HG03108 (cell line): ENCODE results near the gene SORCS2.

ENCODE experiments used
- ATAC-seq: cut with Tn5 transposase; IDR thresholded peaks from one replicate; pipeline ENCODE4 v1.9.1; 2021; ENCODE audit warnings: moderate library complexity; ENCODE audit not compliant: unreplicated experiment

SORCS2 gene

GRCh38 chr4:7422151-7422897, 230.0 kb downstream of the SORCS2 start:
- no peak for ATAC-seq

DNA sequence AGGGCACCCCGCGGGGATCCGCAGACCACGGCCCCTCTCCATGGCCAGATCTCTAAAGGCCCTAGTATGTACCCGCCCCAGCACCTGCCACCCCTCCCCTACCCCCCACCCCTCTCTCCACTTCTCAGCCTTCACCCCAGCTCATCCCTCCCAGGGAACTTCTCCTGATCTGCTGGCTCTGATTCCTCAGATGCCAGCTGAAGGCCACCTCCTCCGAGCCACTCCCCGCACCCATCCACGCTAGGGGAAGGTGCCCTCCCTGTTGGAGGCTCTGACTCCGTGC, 230.5 kb downstream of the SORCS2 start:
- no peak for ATAC-seq

GRCh38 chr4:7423391-7423790, 231.1 kb downstream of the SORCS2 start:
- ATAC-seq = no peak

DNA sequence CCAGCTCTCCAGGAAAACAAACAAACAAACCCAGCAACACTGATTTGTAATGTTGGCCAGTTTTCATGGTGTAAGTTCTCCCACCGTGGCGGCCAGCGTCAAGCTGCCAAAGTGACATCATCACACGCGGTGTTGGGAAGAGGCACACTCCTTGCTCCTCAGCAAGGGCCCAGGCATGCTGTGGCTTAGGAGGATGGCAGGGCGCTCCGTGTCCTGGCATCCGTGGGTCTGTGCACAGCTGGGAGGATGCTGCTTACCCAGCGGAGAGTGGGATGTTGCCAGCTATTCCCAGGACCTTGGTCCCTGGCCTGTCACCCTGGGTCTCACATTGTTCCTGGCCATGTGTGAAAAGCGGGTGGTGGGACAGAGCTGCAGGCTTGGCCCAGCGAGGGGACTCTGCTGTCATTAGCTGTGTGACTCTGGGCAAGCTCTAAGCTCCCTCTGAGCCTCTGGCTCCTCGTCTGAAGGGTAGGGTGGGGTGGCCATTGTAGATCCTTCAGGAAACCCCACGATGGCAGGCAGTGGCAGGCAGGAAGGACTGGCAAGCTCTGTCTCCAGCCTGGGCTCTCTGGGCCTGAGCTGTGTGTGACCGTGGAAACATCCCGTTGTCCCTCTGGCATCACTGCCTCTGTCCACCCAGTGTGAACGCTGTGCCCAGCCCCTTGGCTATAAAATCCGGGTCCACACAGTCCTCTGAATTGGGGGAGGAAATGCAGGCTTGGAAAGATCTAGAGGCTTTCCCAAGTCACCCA, 231.6 kb downstream of the SORCS2 start:
- ATAC-seq = no peak

DNA sequence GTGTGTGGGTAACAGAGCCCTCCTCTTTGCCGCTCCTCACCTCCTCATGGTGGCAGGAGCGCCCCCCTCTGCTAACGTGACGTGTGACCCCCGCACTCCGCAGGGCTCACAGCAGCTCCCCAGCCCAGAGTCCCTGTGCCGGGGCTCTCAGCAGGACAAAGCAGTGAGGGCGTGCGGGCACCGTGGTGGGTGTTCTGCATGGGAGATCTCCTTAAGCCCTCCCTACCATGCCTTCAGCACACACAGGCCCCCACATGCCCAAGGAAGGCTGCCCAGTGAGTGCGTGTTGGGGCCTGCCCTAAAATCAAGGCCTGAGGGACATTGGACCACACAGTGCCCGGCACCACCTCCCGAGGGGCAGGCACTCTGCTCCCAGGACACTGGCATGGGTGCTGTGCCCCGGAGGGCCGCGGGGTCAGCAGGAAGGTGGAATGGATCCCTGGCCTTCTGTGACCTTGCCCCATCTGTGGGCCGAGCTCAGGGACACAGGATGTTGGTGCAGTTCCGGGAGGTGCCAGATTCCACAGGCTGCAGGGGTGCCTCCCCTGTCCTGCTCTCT, 232.3 kb downstream of the SORCS2 start:
- no peak for ATAC-seq

DNA sequence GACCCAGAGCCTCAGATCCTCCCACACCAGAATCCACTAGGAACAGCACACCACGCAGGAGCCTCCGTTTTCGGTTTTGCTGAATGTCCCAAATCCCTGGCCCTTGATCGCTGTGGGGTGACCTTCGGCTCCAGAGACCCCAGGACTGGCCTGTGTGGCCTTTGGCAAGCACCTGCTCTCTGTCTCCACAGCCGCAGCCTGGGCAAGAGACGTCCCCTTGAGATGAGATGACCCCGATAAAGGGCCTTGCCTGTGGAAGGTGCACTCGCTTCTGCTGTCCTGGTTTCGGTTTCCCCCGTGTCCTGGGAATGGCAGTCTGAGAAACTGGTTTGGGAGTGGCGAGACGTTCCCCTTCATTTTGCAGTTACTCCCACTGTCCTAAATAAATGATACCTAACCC, 232.8 kb downstream of the SORCS2 start:
- ATAC-seq = no peak

- no peak for ATAC-seq
Observed at GRCh38 chr4:7425591-7426468, 233.5 kb downstream of the SORCS2 start.

DNA sequence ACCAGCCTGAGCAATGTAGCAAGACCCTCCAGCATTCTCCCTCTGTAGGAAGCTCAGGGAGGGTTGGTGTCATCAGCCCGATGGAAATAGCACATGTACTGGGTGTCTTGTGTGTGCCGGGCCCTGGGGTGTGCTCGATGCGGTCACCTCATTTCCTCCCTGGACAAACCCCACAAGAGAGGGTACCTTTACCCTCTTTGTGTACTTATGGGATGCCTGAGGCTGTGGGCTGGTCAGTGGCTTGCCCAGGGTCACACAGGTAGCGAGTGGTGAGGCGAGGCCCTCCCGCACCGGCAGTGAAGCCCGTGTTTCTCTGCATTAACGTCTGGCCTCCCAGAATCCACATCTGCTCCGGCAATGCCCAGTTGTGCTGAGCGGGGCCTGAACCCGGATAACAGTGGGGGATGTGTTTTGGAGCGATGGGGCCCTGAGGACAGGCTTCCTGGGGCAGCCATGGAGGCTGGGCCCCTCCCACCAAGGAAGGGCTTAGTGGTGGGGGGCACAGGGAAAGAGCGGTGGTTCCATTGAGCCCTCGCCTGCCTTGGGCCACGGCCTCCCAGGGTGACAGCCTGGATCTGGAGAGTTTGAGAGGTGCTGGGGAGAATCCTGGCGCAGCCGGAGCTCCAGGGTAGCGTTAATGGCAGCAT, 234.3 kb downstream of the SORCS2 start:
- no peak for ATAC-seq

- ATAC-seq = no peak
Observed at GRCh38 chr4:7427361-7427760, 235.0 kb downstream of the SORCS2 start.

DNA sequence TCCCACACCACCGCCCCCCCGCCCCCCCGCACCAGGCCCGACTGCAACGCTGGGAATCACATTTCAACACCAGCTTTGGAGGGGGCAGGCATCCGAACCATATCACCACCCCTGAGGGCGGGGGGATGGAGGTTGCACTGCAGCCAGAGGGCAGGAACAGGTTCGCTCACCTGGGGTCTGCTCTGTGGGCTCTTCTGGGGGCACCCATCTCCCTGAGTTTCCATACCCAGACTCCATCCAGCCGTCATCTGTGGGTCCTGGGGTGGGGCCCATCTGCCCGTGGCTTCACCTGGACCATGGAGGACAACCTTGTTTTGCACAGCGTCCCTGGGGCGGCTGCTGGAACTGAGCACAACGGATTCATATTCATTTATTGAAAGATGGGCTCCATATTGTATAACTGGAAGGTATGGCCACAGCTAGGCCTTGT, 235.5 kb downstream of the SORCS2 start:
- no peak for ATAC-seq

DNA sequence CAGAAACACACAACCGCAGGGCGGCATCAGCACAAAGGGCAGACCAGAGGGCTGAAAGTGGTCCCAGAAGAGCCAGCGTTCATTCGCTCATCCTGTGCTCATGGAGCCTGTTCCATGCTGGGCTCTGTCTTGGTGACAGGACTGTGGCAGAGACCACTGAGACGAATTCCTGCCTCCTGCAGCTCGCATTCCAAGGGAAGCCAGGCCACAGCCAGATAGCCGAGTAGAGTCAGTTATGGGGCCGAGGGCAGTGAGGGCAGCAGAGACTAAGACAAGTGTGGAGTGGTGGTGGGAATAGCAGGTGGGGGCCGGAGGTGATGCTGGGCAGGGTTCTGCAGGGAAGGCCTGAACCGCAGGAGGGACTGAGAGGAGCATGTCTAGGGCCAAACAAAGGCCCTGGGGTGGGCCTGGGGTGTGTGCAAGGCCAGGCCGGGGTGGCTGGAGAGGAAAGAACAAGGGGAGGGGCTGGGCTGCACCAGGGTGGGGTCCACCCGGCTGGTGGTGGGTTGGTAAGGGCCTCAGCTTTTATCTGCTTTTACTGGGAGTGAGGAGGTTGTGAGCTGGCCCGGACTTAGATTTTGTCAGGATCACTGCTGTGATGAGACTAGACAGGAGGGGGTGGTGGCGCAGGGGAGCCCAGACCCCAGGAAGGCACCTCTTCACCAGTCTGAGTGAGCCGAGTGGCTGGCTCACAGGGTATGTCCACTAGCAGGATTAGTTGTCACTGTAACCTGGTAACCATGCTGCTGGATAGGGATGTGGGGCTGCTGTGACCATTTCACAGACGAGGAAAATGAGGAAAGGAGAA, 236.1 kb downstream of the SORCS2 start:
- ATAC-seq = no peak

GRCh38 chr4:7429069-7429416, 236.7 kb downstream of the SORCS2 start:
- no peak for ATAC-seq

- no peak for ATAC-seq
Observed at GRCh38 chr4:7429601-7430078, 237.3 kb downstream of the SORCS2 start.

- no peak for ATAC-seq
Observed at GRCh38 chr4:7430368-7430964, 238.1 kb downstream of the SORCS2 start.

DNA sequence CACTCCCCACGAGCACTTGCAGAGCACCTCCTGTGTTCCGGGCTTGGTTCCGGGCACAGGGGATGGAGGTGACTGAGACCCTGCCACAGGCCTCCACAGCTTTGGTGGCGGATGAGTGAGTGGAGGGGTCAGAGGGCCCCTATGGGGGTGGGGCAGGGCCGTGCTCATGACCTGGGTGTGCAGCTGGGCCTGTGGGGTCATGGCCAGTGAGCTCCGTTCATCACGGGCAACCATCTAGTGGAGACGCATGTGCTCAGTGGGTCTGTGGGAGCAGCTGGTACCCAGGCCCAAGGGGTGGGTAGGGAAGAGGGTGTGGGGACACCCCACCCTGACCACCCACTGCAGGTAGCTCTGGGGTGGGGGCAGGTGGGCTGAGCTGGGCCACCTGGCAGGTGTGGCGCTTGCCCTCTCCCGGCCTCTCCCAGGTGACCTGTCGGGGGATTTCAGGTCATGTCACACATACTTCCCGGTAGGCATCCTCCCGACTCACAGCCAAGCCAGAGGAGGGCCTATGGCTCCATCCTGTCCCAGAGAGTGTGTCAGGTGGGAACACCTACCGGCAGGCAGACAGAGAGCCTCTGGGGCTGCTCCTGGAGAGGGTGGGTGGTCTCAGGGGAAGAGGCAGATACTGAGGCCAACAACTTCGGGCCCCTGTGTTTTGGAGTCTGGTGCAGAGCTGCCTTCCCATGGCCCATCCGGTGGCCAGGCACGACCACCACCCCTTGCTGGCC, 238.8 kb downstream of the SORCS2 start:
- no peak for ATAC-seq

- no peak for ATAC-seq
Observed at GRCh38 chr4:7431696-7432530, 239.6 kb downstream of the SORCS2 start.

DNA sequence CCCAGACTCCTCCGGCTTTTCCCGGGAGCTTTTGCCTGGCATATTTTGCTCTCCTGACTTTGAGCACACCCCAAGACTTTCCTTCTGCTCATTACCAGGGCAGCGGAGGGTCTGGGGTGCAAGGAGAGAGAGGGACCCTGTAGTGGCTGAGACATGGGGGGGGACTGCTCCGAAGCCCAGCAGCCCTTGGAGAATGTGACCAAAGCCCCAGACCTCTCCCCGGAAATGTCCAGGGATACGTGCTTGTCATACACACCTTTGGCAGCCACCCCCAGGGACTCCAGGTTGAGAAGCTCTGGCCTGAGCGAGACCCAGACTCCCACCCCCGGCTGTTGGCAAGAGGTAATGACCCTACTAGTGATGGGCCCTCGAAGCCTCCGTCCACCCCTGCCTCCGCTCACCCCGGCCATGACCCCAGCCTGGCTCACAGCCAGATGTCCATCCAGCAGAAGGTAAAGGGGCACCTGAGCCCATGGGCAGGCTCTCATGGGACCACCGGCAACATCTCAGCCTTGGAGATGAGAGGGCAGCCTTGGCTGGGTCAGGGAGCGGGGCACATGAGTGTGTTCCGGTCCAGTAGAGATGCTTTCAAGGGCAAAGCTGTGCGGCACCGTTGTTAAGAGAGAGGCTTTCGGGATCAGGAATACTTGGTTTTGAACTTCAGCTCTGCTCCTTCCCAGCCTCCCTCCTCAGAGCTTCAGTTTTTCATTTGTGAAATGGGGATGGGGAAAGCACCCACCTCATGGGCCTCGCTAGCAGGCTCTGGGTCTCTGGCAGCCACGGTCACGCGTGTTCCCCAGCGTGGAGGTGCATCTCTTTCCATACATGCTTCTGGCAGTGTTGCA, 240.4 kb downstream of the SORCS2 start:
- ATAC-seq = no peak
